ENCODE results near the gene LMLN. TPM values are rescaled to one million over a fixed set of nuclear protein-coding genes. Genes with fewer than 3 reads are reported as not detected.

The LMLN gene
- total and polyA plus RNA-seq, 2 of the 8 experiments (the other 6 are each of a cell fraction or from before 2014, with no cell fraction given) = 3.9 to 5.0 TPM

DNA sequence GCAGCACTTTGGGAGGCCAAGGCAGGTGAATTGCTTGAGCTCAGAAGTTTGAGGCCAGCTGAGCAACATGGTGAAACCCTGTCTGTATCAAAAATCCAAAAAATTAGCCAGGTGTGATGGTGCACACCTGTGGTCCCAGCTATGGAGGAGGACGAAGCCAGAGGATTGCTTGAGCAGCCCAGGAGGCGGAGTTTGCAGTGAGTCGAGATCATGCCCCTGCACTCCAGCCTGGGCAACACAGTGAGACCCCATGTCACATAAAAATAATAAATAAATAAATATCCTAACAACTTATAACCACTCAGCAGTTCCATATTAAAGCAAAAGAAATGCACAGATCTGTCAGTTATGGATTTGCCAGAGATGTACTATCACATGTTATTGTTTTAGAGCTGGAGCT lies 62.6 kb downstream of the LMLN start:
- Histone ChIP-seq H3K27ac (ENCODE audit: low read depth, low read length) (no peak overlapping the region), H2BK15ac (ENCODE audit: low read length) (no peak overlapping the region), H4K91ac (replicated peaks; ENCODE audit: insufficient read length, low read length) (no peak overlapping the region), H4K5ac (ENCODE audit: insufficient read length, low read depth, low read length) (no peak overlapping the region), H3K4ac (replicated peaks; ENCODE audit: insufficient read length, low read depth, low read length) (no peak overlapping the region), H3K23ac (ENCODE audit: insufficient read length) (no peak overlapping the region), H3K18ac (ENCODE audit: extremely low read depth, low read length) (no peak overlapping the region), H2BK5ac (ENCODE audit: low read depth, low read length) (no peak overlapping the region), H3K4me3 (ENCODE audit: extremely low read depth in 1 of 4, insufficient read depth in 2 of 4, low read depth in 3 of 4, low read length in 4 of 4) (no peak overlapping the region), H3K79me1 (ENCODE audit: low read depth, low read length) (no peaks in the 10 kb centered on the region), H2AK5ac (ENCODE audit: low read depth, low read length) (no peak overlapping the region), H3K9me3 (ENCODE audit: insufficient read depth in 2 of 2, low read depth in 1 of 2, low read length in 1 of 2) (no peaks in the 10 kb centered on the region), H2BK120ac (replicated peaks; ENCODE audit: low read depth, low read length) (no peak overlapping the region), H3K14ac (ENCODE audit: insufficient read length) (no peak overlapping the region), H2AFZ (ENCODE audit: low read length) (no peak overlapping the region), H3K56ac (replicated peaks; ENCODE audit: insufficient read length, low read depth, low read length) (no peak overlapping the region), H4K8ac (ENCODE audit: extremely low read depth, insufficient read depth, low read length) (no peak overlapping the region), H3K27me3 (replicated peaks in 1 of 4; ENCODE audit: control insufficient read depth in 3 of 4, extremely low read depth in 1 of 4, insufficient read depth in 3 of 4, low read length in 3 of 4) (no peaks in the 10 kb centered on the region), H3K36me3 (ENCODE audit: control insufficient read depth in 2 of 4, insufficient read depth in 4 of 4, low read length in 3 of 4) (no peaks in the 10 kb centered on the region), H4K20me1 (replicated peaks in 1 of 2; ENCODE audit: control insufficient read depth in 1 of 2, insufficient read depth in 2 of 2, low read length in 2 of 2) (no peaks in the 10 kb centered on the region), H3K79me2 (ENCODE audit: control insufficient read depth in 1 of 2, insufficient read depth in 2 of 2, low read length in 2 of 2) (no peaks in the 10 kb centered on the region), H3K9ac (replicated peaks in 1 of 4; ENCODE audit: extremely low read depth in 1 of 4, low read depth in 3 of 4, low read length in 3 of 4) (no peak overlapping the region), H2BK12ac (ENCODE audit: low read depth, low read length) (no peak overlapping the region), H3K23me2 (ENCODE audit: low read depth, low read length) (no peaks in the 10 kb centered on the region), H3K4me1 (replicated peaks in 1 of 4; ENCODE audit: control insufficient read depth in 3 of 4, insufficient read depth in 4 of 4, low read length in 3 of 4) (no peaks in the 10 kb centered on the region), H2BK20ac (ENCODE audit: low read length) (no peak overlapping the region), H3K4me2 (ENCODE audit: insufficient read depth in 1 of 2, low read depth in 2 of 2, low read length in 2 of 2) (no peak overlapping the region)
- FAIRE-seq (no peak), DNase-seq (ENCODE audit: low read depth in 1 of 2, low spot score in 2 of 2) (no peak)
- ChIA-PET POLR2A (ENCODE audit: partially characterized antibody) (no interaction called here), CTCF (ENCODE audit: partially characterized antibody) (interaction anchor here (1.1 to 1.7 kb wide), 3 partner anchors 10 to 130 kb away, joined by 3 to 4 read pairs (median 3); no protein-coding TSS in a partner anchor)
- 94% methylated on average over 3 of the region's 3 CpGs; no CpG with 5 or more reads in 1 of the 2 experiments for WGBS, 2 experiments (ENCODE audit: extremely low coverage in 1 of 2, insufficient coverage in 1 of 2, insufficient read length in 1 of 2, insufficient replicate concordance in 2 of 2, low coverage in 1 of 2, low lambda C conversion rate in 2 of 2, missing lambda C conversion rate in 1 of 2)
- TF ChIP-seq SIRT6 (IDR thresholded peaks at IDR 0.05; ENCODE audit: low read length) (no peak), RXRA (IDR thresholded peaks at IDR 0.05; ENCODE audit: insufficient read depth, low read depth, low read length) (no peak), KDM1A (IDR thresholded peaks at IDR 0.05; ENCODE audit: borderline replicate concordance, low read length) (no peak), EP300 (IDR thresholded peaks at IDR 0.05; ENCODE audit: borderline replicate concordance in 1 of 2, low read depth in 2 of 2, low read length in 2 of 2) (no peak), KDM5A (IDR thresholded peaks at IDR 0.05; ENCODE audit: low read length) (no peak)

All from H1 (cell line).